ENCODE measurements around the gene TMEM92. TPM values are rescaled to one million over a fixed set of nuclear protein-coding genes. Genes with fewer than 3 reads are reported as not detected.
A peak's percentile ranks its signal among the peaks of the same experiment; 100 is the strongest.

TMEM92 gene
- total and polyA plus RNA-seq, 4 donors, result 0.49 to 3.3 (median 2.1) TPM

DNA sequence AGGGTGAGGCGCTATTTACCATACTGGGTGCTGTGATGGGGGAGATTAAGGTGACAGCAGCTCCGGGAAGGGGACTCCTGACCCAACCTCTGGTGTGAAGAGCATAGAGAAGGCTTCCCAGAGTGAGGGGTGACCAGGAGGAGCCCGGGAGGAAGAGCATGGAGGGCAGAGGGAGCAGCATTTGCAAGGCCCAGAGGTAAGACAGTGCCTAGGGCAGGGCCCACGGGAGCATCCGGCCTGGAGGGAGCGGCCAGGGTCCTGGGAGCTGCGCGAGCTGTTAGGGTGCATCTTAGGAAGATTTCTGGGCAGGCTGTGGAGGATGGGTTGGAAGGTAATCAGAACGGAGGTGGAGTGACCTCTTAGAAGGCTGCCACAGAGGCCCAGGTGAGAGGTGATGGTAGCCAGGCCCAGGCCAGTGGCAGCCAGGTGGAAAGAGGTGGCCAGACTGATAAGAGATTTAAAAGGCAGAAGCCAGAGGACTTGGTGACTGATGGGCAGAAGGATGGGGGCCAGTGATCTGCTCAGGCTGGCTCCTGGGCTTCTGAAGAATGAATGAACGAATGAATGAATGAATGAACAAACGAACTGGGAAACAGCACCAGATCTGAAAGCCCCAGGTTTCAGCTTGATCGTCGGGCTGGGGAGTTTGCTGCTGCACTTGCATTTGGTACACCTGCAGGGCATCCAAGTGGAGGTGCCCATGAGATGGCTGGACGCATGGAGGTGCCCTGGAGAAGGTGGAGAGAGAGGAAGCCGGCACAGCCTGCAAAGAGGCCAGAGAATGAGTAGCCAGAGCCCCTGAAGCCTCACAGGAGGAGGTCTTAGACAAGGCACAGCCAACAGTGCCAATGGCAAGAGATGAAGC, 13.0 kb upstream of the TMEM92 start:
- no peak for DNase-seq (ENCODE audit: low read depth in 4 of 6, low spot score in 6 of 6)
- no peaks in the 10 kb centered on the region for H3K9me3 ChIP-seq (ENCODE audit: control insufficient read depth, insufficient read depth, low read length)
- H3K27me3 ChIP-seq (ENCODE audit: control insufficient read depth, insufficient read depth, low read length), result no peaks in the 10 kb centered on the region
- peaks cover 65% of the 10 kb centered on the region for H3K4me1 ChIP-seq (ENCODE audit: control insufficient read depth, insufficient read depth, low read length)
- no peak overlapping the region for H3K27ac ChIP-seq (ENCODE audit: low read depth, low read length)
- no peak overlapping the region for H3K4me3 ChIP-seq (ENCODE audit: low read depth, low read length)
- H3K36me3 ChIP-seq (ENCODE audit: control insufficient read depth, insufficient read depth, low read length), result no peaks in the 10 kb centered on the region
- WGBS (ENCODE audit: insufficient coverage), result 83% methylated on average over 15 of the region's 15 CpGs

DNA sequence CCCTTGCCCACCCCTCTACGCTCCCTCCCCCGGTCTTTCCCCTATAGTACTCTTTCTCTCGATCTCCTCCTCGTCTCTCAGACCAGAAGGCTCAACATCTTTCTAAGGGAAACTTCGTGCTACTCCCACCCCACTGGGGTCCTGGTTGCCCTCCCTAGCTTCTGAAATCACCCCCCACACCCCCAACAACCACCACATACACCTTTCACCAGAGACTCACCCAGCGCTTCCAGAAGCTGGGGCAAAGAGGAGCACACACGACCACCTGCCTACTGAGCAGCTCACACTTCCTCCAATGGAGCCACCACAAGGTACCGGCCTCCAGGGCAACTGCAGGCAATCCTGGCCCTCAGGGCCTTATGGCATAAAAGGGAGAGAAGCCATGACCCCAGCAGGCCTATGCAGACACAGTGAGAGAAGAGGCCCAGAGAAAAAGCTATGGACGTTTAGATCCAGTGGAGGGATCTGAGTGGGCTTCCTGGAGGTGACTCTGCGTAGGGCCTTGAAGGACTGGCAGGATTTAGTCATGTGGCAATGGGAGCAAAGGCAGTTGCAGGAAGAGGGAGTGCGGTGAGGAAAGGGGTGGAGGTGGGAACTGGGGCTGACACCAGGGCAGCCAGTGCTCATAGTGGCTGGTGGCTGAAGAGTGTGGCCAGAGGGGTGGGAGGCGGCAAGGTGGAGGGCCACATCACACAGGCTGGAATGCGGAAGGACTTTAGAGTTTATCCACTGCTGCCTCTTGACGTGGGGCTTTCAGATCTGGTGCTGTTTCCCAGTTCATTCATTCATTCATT, 12.1 kb upstream of the TMEM92 start:
- no peaks in the 10 kb centered on the region for H3K27me3 ChIP-seq (ENCODE audit: control insufficient read depth, insufficient read depth, low read length)
- WGBS (ENCODE audit: insufficient coverage), result 81% methylated on average over 11 of the region's 14 CpGs
- H3K36me3 ChIP-seq (ENCODE audit: control insufficient read depth, insufficient read depth, low read length), result no peaks in the 10 kb centered on the region
- DNase-seq (ENCODE audit: low read depth in 4 of 6, low spot score in 6 of 6), result no peak
- H3K9me3 ChIP-seq (ENCODE audit: control insufficient read depth, insufficient read depth, low read length), result no peaks in the 10 kb centered on the region
- H3K4me1 ChIP-seq (ENCODE audit: control insufficient read depth, insufficient read depth, low read length), result peaks cover 72% of the 10 kb centered on the region
- H3K4me3 ChIP-seq (ENCODE audit: low read depth, low read length), result no peak overlapping the region
- H3K27ac ChIP-seq (ENCODE audit: low read depth, low read length), result peak overlapping the region; percentile 69

DNA sequence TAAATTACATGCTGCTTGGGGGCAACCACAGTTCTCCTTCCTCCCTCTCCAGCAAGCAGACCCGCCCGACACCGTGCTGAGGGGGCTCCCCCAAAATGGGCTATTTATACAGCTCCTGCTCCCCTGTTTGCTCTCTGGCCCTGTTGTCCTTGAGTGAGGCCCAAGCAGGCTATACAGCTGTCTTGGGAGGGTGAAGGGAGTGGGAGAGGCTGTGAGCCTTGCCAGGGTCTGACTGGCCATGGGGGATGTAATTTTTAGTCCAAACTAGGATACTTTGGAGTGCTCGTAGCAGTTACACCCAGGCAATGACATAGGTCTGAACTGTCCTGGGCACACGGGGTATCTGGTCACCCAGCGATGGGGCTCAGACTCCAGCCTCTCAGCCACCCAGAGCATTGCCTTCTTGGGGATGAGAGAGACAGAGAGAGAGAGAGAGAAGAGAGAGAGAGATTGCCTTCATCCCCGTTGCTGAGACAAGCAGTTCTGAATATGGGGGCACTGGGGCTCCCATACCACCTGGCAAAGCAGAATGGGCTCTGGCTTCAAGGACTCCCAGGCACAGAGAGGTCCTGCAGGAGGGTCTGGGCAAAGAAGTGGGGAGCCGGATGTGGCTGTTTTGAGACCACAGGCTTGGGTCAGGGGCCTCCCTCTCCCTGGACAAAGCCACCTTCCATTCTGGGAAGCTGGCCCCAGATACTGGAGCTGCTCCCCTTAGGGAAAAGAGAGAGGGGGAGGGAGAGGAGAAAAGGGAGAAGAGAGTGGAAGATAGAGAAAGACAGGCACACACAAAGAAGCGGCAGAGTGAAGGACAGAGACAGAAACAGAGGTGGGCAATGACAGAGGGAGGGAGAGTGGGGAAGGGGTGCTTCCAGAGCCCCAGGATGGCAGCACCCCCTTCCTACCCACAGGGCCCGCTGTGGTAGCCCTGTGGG, 10.7 kb upstream of the TMEM92 start:
- 50% methylated on average over 4 of the region's 10 CpGs for WGBS (ENCODE audit: insufficient coverage)
- H3K36me3 ChIP-seq (ENCODE audit: control insufficient read depth, insufficient read depth, low read length), result no peaks in the 10 kb centered on the region
- no peaks in the 10 kb centered on the region for H3K27me3 ChIP-seq (ENCODE audit: control insufficient read depth, insufficient read depth, low read length)
- peak overlapping the region; percentile 69 for H3K27ac ChIP-seq (ENCODE audit: low read depth, low read length)
- no peaks in the 10 kb centered on the region for H3K9me3 ChIP-seq (ENCODE audit: control insufficient read depth, insufficient read depth, low read length)
- peaks cover 74% of the 10 kb centered on the region for H3K4me1 ChIP-seq (ENCODE audit: control insufficient read depth, insufficient read depth, low read length)
- H3K4me3 ChIP-seq (ENCODE audit: low read depth, low read length), result no peak overlapping the region
- peak in 1 of 6 donors; percentile 14 for DNase-seq (ENCODE audit: low read depth in 4 of 6, low spot score in 6 of 6)

DNA sequence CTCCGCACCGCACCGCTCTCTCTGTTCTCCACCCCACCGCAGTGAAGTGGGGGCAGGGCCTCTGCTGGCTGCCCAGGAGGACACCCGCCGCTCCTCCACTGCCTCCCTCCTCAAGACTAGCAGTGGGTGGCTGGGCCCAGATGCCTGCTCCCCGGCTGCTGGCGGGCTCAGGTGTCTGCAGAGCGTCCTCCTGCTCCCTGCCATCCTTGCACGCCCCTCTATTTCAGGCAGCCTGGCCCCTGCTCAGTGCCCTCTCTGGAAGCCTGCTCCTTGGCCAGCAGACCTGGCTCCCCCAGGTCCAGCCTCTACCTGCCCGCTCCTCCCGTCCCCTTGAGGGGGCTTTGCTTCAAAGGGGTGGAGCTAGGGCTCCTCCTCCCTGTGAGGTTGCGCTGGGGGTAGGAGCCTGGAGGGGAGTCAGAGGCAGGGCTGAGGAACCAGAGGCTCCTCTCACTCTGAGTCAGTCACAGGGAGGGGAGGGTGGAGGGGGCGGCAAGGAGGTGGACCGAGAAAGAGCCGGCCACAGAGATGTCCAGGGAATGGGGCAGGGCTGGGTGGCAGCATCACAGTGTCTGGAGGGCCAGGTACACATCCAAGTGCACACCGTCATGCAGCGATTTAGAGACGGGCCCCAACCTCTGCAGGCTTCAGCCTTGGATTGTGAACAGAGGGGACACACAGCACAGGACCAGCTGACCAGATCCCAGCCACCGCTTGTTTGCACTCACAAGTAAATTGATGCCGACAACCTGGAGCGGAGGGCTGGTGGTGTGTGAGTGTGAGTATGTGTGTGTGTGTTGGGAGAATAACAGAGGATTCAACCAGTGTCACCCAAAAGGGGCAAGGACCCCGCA, 9.8 kb upstream of the TMEM92 start:
- Histone ChIP-seq H3K27ac (ENCODE audit: low read depth, low read length) (peak overlapping the region; percentile 95), H3K4me3 (ENCODE audit: low read depth, low read length) (no peak overlapping the region), H3K9me3 (ENCODE audit: control insufficient read depth, insufficient read depth, low read length) (no peaks in the 10 kb centered on the region), H3K36me3 (ENCODE audit: control insufficient read depth, insufficient read depth, low read length) (no peaks in the 10 kb centered on the region), H3K4me1 (ENCODE audit: control insufficient read depth, insufficient read depth, low read length) (peaks cover 72% of the 10 kb centered on the region), H3K27me3 (ENCODE audit: control insufficient read depth, insufficient read depth, low read length) (no peaks in the 10 kb centered on the region)
- peak in 1 of 6 donors; percentile 14 for DNase-seq (ENCODE audit: low read depth in 4 of 6, low spot score in 6 of 6)
- 52% methylated on average over 18 of the region's 23 CpGs for WGBS (ENCODE audit: insufficient coverage)

DNA sequence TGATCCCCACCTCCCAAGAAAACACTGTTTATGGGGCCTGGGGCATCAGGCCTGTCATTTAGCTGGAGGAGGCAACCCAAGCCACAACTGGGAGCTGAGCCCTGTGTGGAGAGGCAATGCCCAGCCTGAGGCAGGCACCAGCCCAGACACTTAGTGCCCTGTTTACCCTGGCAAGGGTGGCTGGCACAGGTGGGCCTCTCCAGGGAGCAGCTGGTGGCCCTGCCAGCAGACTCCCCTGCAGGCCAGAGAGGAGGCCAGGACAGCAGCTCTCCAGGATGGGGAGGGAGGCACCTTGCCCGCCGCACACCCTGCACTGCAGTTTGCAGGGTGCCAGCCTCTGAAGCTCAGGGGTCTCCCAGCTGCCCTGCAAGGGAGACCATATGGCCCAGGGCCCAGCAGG, 9.1 kb upstream of the TMEM92 start:
- H3K36me3 ChIP-seq (ENCODE audit: control insufficient read depth, insufficient read depth, low read length), result no peaks in the 10 kb centered on the region
- H3K4me3 ChIP-seq (ENCODE audit: low read depth, low read length), result no peak overlapping the region
- H3K9me3 ChIP-seq (ENCODE audit: control insufficient read depth, insufficient read depth, low read length), result no peaks in the 10 kb centered on the region
- no peaks in the 10 kb centered on the region for H3K27me3 ChIP-seq (ENCODE audit: control insufficient read depth, insufficient read depth, low read length)
- peak overlapping the region; percentile 95 for H3K27ac ChIP-seq (ENCODE audit: low read depth, low read length)
- 96% methylated on average over 2 of the region's 2 CpGs for WGBS (ENCODE audit: insufficient coverage)
- peaks cover 71% of the 10 kb centered on the region for H3K4me1 ChIP-seq (ENCODE audit: control insufficient read depth, insufficient read depth, low read length)
- no peak for DNase-seq (ENCODE audit: low read depth in 4 of 6, low spot score in 6 of 6)

DNA sequence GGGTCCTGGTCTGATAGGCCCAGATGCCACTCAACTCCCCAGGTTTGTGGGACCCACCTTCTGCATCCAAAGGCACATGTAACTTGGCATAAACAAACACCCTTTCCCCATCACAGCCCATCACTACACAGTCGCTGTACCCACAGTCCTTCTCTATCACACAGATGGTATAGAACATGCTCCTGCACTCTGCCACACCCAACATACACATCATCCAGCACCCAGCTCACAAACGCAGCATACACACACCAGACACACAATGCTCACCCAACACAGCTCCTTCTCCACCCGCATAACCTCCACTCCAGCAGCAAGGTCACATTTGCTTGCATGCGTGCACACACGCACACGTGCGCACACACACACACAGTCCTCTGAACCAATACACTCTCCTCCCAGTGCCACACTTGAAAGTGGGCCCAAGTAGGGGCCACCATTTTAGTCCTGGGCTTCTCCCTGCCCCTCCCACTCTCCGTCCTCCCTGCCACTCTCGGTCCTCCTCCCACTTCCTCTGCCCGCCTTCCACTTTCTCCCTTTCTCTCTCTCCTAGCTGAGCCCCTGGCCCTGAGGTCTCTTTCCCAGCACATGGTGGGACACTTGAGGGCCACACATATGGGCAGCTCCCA, 8.5 kb upstream of the TMEM92 start:
- H3K4me1 ChIP-seq (ENCODE audit: control insufficient read depth, insufficient read depth, low read length), result peaks cover 73% of the 10 kb centered on the region
- WGBS (ENCODE audit: insufficient coverage), result 81% methylated on average over 10 of the region's 10 CpGs
- H3K27ac ChIP-seq (ENCODE audit: low read depth, low read length), result peak overlapping the region; percentile 95

DNA sequence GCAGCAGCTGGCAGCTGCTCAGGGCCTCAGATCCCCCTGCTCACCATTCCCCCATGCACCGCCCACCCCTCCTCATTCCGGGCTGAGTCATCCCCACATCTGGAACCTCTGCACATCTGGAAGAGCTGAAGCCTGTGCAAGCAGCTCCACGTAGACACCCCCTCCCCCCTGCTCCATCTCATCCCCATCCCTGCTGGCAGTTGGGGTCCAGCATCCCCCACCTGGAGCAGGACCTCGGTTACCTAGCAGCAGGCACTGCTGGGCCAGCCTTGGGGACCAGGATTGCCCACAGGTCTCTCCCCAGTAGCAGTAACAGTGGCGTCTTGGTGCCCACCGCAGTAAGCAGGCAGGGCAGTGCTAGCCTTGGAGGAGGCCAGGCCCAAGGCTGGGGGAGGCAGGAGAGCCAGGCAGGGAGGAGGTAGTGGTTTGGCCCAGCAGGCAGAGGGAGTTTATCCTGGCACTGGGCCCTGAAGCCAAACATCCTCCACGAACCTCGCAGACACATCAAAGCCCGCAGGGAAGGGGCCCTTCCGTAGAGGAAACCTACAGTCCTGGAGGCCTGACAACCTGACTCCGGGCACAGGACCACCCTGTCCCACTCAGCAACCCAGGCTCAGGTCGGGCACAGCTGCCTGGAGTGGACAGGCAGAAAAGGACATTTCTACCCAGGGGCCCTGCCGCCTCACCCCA, 7.7 kb upstream of the TMEM92 start:
- H3K4me3 ChIP-seq (ENCODE audit: low read depth, low read length), result no peak overlapping the region
- H3K27ac ChIP-seq (ENCODE audit: low read depth, low read length), result peak overlapping the region; percentile 95
- no peaks in the 10 kb centered on the region for H3K9me3 ChIP-seq (ENCODE audit: control insufficient read depth, insufficient read depth, low read length)
- peak in 2 of 6 donors; percentile 26 to 83 for DNase-seq (ENCODE audit: low read depth in 4 of 6, low spot score in 6 of 6)
- peaks cover 78% of the 10 kb centered on the region for H3K4me1 ChIP-seq (ENCODE audit: control insufficient read depth, insufficient read depth, low read length)
- WGBS (ENCODE audit: insufficient coverage), result 39% methylated on average over 12 of the region's 13 CpGs
- no peaks in the 10 kb centered on the region for H3K27me3 ChIP-seq (ENCODE audit: control insufficient read depth, insufficient read depth, low read length)
- H3K36me3 ChIP-seq (ENCODE audit: control insufficient read depth, insufficient read depth, low read length), result no peaks in the 10 kb centered on the region

More for the DNA sequence above, 8.5 kb upstream of the TMEM92 start:
- H3K9me3 ChIP-seq (ENCODE audit: control insufficient read depth, insufficient read depth, low read length), result no peaks in the 10 kb centered on the region
- H3K36me3 ChIP-seq (ENCODE audit: control insufficient read depth, insufficient read depth, low read length), result no peaks in the 10 kb centered on the region
- no peak for DNase-seq (ENCODE audit: low read depth in 4 of 6, low spot score in 6 of 6)
- no peaks in the 10 kb centered on the region for H3K27me3 ChIP-seq (ENCODE audit: control insufficient read depth, insufficient read depth, low read length)
- no peak overlapping the region for H3K4me3 ChIP-seq (ENCODE audit: low read depth, low read length)

All from spinal cord (tissue), 10 donors.